ENCODE data around the gene FAM72C. TPM values are rescaled to one million over a fixed set of nuclear protein-coding genes. Genes with fewer than 3 reads are reported as not detected.
"Not testable (repeated sequence)": the region's sequence is repeated elsewhere in the genome, so short reads cannot be mapped to it uniquely, and the experiment has no call there.

FAM72C gene
- total and polyA plus RNA-seq, 7 donors: 0.05 to 0.13 TPM; not detected in 5

- H3K9me3 ChIP-seq; H3K36me3 ChIP-seq (ENCODE audit: insufficient read depth in 1 of 2, low read depth in 1 of 2); DNase-seq; H3K4me1 ChIP-seq; H3K4me3 ChIP-seq; H3K27ac ChIP-seq; H3K27me3 ChIP-seq (ENCODE audit: insufficient read depth in 3 of 3, low read length in 2 of 3); intact Hi-C loops (cut with DNase I): not testable (repeated sequence)
- peak in 2 of 4 donors; percentile 30 to 65 for ATAC-seq
- no CpG with 5 or more reads among the region's 7 CpGs for WGBS, 3 donors
Observed at GRCh38 chr1:143943319-143943978, 28.3 kb downstream of the FAM72C start.

GRCh38 chr1:143942238-143942860 lies 29.4 kb downstream of the FAM72C start:
- H3K4me3 ChIP-seq; H3K27ac ChIP-seq; H3K4me1 ChIP-seq; intact Hi-C loops (cut with DNase I); DNase-seq; H3K9me3 ChIP-seq; H3K36me3 ChIP-seq (ENCODE audit: insufficient read depth in 1 of 2, low read depth in 1 of 2); ATAC-seq; H3K27me3 ChIP-seq (ENCODE audit: insufficient read depth in 3 of 3, low read length in 2 of 3): not testable (repeated sequence)
- WGBS, 3 donors: no CpG with 5 or more reads among the region's 1 CpG

- H3K36me3 ChIP-seq (ENCODE audit: insufficient read depth in 1 of 2, low read depth in 1 of 2); ATAC-seq; H3K4me3 ChIP-seq; H3K27me3 ChIP-seq (ENCODE audit: insufficient read depth in 3 of 3, low read length in 2 of 3); DNase-seq; H3K27ac ChIP-seq; intact Hi-C loops (cut with DNase I); H3K4me1 ChIP-seq; H3K9me3 ChIP-seq: not testable (repeated sequence)
- no CpG with 5 or more reads among the region's 2 CpGs for WGBS, 3 donors
Observed at GRCh38 chr1:143939666-143940065, 32.1 kb downstream of the FAM72C start.

- H3K27ac ChIP-seq; H3K27me3 ChIP-seq (ENCODE audit: insufficient read depth in 3 of 3, low read length in 2 of 3); intact Hi-C loops (cut with DNase I); H3K36me3 ChIP-seq (ENCODE audit: insufficient read depth in 1 of 2, low read depth in 1 of 2); H3K4me3 ChIP-seq; H3K4me1 ChIP-seq; ATAC-seq; H3K9me3 ChIP-seq; DNase-seq: not testable (repeated sequence)
- WGBS, 3 donors: 83% methylated on average over 1 of the region's 2 CpGs; no CpG with 5 or more reads in 2 of the 3 donors
Observed at GRCh38 chr1:143938922-143939321, 32.9 kb downstream of the FAM72C start.

GRCh38 chr1:143936457-143937115 lies 35.2 kb downstream of the FAM72C start:
- H3K27me3 ChIP-seq (ENCODE audit: insufficient read depth in 3 of 3, low read length in 2 of 3); H3K27ac ChIP-seq; intact Hi-C loops (cut with DNase I); H3K9me3 ChIP-seq; H3K4me1 ChIP-seq; H3K36me3 ChIP-seq (ENCODE audit: insufficient read depth in 1 of 2, low read depth in 1 of 2); DNase-seq; H3K4me3 ChIP-seq: not testable (repeated sequence)
- peak; percentile 18 for TF ChIP-seq CTCF (IDR thresholded peaks at IDR 0.05)
- WGBS, 3 donors: 1 to 8% (median 3%) methylated on average over 2 to 4 of the region's 8 CpGs
- ATAC-seq: peak in 2 of 4 donors; percentile 61 to 68

GRCh38 chr1:143919127-143919526 lies 52.7 kb downstream of the FAM72C start:
- H3K9me3 ChIP-seq; DNase-seq; H3K4me3 ChIP-seq; H3K27me3 ChIP-seq (ENCODE audit: insufficient read depth in 3 of 3, low read length in 2 of 3); H3K27ac ChIP-seq; intact Hi-C loops (cut with DNase I); ATAC-seq; H3K36me3 ChIP-seq (ENCODE audit: insufficient read depth in 1 of 2, low read depth in 1 of 2); H3K4me1 ChIP-seq: not testable (repeated sequence)
- WGBS, 3 donors: no CpG with 5 or more reads among the region's 2 CpGs

GRCh38 chr1:143918552-143918951 lies 53.2 kb downstream of the FAM72C start:
- ATAC-seq; H3K27me3 ChIP-seq (ENCODE audit: insufficient read depth in 3 of 3, low read length in 2 of 3); H3K9me3 ChIP-seq; H3K27ac ChIP-seq; intact Hi-C loops (cut with DNase I); H3K4me3 ChIP-seq; DNase-seq; H3K4me1 ChIP-seq; H3K36me3 ChIP-seq (ENCODE audit: insufficient read depth in 1 of 2, low read depth in 1 of 2): not testable (repeated sequence)
- WGBS, 3 donors: 47 to 67% methylated on average over 1 to 2 of the region's 3 CpGs; no CpG with 5 or more reads in 1 of the 3 donors

- H3K4me1 ChIP-seq; intact Hi-C loops (cut with DNase I); H3K27ac ChIP-seq; DNase-seq; H3K27me3 ChIP-seq (ENCODE audit: insufficient read depth in 3 of 3, low read length in 2 of 3); ATAC-seq; H3K36me3 ChIP-seq (ENCODE audit: insufficient read depth in 1 of 2, low read depth in 1 of 2); H3K4me3 ChIP-seq; H3K9me3 ChIP-seq: not testable (repeated sequence)
- 97 to 99% (median 98%) methylated on average over 6 to 7 of the region's 7 CpGs for WGBS, 3 donors
Observed at GRCh38 chr1:143913705-143914104, 58.1 kb downstream of the FAM72C start.

Measured in psoas muscle (tissue), 8 donors.